Gastroesophageal sphincter (tissue), 4 donors: ENCODE data around the gene TMEM131. TPM values are rescaled to one million over a fixed set of nuclear protein-coding genes. Genes with fewer than 3 reads are reported as not detected.

Source experiments
- ATAC-seq: fragments of 150-250 bp; one replicate; pipeline ENCODE4 v1.9.1; 2016; ENCODE audit warnings: mild to moderate bottlenecking, moderate library complexity
- H3K27ac ChIP-seq, 4 donors: fragments of 200-600 bp; sonication (generic) in 3 of 4; 1 replicate in 3 of 4; 2 replicates in 1 of 4; pipeline ENCODE4 v1.5.1; 2016 to 2019
- H3K27me3 ChIP-seq: fragments of 200-600 bp; sonication (generic); one replicate; pipeline ENCODE4 v1.5.1; 2019
- H3K36me3 ChIP-seq, 2 donors: fragments of 200-600 bp; sonication (generic); one replicate each; pipeline ENCODE4 v1.5.1; 2019; ENCODE audit warnings: control low read depth in 1 of 2
- H3K4me1 ChIP-seq, 3 donors: fragments of 200-600 bp; sonication (generic); 1 replicate in 2 of 3; 2 replicates in 1 of 3; pipeline ENCODE4 v1.5.1; 2016 to 2019; ENCODE audit warnings: control low read depth in 2 of 3
- H3K4me3 ChIP-seq, 2 donors: fragments of 200-600 bp; sonication (generic); one replicate each; pipeline ENCODE4 v1.5.1; 2019; ENCODE audit warnings: mild to moderate bottlenecking in 1 of 2, moderate library complexity in 1 of 2
- H3K9me3 ChIP-seq, 3 donors: fragments of 200-600 bp; sonication (generic); one replicate each; pipeline ENCODE4 v1.5.1; 2017 to 2019; ENCODE audit warnings: control low read depth in 2 of 3
- EP300 ChIP-seq: sonication (generic); formaldehyde crosslinking; IDR thresholded peaks from one replicate; pipeline ENCODE4 v1.6.1; 2017; ENCODE audit warnings: antibody characterized with exemption, mild to moderate bottlenecking
- POLR2A ChIP-seq, 2 donors: fragments of 450-650 bp; IDR thresholded peaks; one replicate each; pipeline ENCODE4 v1.6.1; 2017; ENCODE audit warnings: antibody characterized with exemption in 2 of 2, mild to moderate bottlenecking in 2 of 2, moderate library complexity in 1 of 2
- POLR2AphosphoS5 ChIP-seq: sonication (generic); formaldehyde crosslinking; IDR thresholded peaks from one replicate; pipeline ENCODE4 v1.6.1; 2017; ENCODE audit warnings: antibody characterized with exemption
- WGBS, 2 donors: methylation state at CpG; one replicate each; pipeline ENCODE4 v1.1.5; 2018; ENCODE audit warnings: low coverage in 1 of 2; 5-methylcytosine and 5-hydroxymethylcytosine counted together
- total RNA-seq, 4 donors: library from RNA; depleted of rRNA; stranded (reverse); fragments of >200 nt; gene quantifications; one replicate each; pipeline ENCODE4 v1.1.0, GENCODE V29; 2016
- TF ChIP-seq, protein P1 (sequence below), 4 experiments: fragments of 200-600 bp in 2 of 4; fragments of 450-650 bp in 2 of 4; sonication (generic) in 1 of 4; IDR thresholded peaks; one replicate each; pipeline ENCODE4 v1.5.1; 2017 to 2019; ENCODE audit warnings: antibody characterized with exemption in 4 of 4, mild to moderate bottlenecking in 2 of 4, moderate library complexity in 2 of 4

Gene TMEM131
- total RNA-seq, 4 donors from 2014 or later = 32.0 to 46.4 (median 33.9) TPM

DNA sequence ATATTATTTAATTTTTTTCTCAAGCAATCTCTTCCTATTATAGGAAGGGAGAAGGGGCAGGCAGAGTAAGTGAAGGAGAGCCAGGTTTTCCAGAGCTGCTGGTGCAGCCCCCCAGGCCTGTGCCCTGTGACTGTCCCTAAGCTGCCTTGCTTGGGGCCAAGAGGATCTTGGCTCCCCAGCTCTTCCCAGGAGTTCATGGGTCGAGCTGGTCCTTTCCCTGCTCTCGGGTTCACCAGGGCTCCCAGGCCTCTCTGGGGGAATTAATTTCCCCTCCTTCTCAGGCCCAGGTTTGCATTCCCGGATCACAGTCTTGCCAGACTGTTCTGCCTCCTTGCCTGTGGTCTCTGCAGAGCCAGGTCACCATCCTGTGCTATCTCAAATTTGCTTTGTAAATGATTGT, 12.7 kb upstream of the TMEM131 start:
- Histone ChIP-seq H3K4me1 (peaks cover 0 to 4% (median 0%) of the 10 kb centered on the region in 3 donors), H3K27ac (no peak overlapping the region), H3K36me3 (no peaks in the 10 kb centered on the region), H3K27me3 (no peaks in the 10 kb centered on the region), H3K4me3 (no peak overlapping the region), H3K9me3 (no peaks in the 10 kb centered on the region)
- TF ChIP-seq EP300 = no peak
- TF ChIP-seq, protein P1, sequence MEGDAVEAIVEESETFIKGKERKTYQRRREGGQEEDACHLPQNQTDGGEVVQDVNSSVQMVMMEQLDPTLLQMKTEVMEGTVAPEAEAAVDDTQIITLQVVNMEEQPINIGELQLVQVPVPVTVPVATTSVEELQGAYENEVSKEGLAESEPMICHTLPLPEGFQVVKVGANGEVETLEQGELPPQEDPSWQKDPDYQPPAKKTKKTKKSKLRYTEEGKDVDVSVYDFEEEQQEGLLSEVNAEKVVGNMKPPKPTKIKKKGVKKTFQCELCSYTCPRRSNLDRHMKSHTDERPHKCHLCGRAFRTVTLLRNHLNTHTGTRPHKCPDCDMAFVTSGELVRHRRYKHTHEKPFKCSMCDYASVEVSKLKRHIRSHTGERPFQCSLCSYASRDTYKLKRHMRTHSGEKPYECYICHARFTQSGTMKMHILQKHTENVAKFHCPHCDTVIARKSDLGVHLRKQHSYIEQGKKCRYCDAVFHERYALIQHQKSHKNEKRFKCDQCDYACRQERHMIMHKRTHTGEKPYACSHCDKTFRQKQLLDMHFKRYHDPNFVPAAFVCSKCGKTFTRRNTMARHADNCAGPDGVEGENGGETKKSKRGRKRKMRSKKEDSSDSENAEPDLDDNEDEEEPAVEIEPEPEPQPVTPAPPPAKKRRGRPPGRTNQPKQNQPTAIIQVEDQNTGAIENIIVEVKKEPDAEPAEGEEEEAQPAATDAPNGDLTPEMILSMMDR (IDR thresholded peaks at IDR 0.05) = no peak
- TF ChIP-seq POLR2AphosphoS5 = no peak
- TF ChIP-seq POLR2A (IDR thresholded peaks at IDR 0.05) = no peak
- ATAC-seq = no peak
- WGBS, 2 donors = 78% methylated on average over 3 of the region's 3 CpGs; no CpG with 5 or more reads in 1 of the 2 donors

DNA sequence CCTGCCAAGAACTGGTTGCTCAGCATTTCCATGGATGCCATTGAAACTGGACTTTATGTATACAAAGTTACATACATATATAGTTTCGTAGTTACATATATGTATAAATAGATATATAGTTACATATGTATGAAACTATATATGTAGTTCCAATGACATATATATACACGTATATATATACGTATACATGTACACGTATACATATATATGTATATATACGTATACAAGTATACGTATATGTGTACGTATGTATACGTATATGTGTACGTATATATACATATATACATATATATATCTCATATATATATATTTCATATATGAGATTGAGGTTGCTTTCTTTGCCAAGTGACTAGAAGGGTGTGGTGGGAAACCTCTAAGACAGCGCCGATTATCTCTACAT, 10.6 kb upstream of the TMEM131 start:
- H3K4me3 ChIP-seq = no peak overlapping the region
- no peak overlapping the region for H3K27ac ChIP-seq
- ATAC-seq = no peak
- peaks cover 0 to 10% (median 0%) of the 10 kb centered on the region in 3 donors for H3K4me1 ChIP-seq
- H3K9me3 ChIP-seq = no peaks in the 10 kb centered on the region
- TF ChIP-seq, protein P1 (IDR thresholded peaks at IDR 0.05) = no peak
- no peak for TF ChIP-seq POLR2AphosphoS5
- TF ChIP-seq POLR2A (IDR thresholded peaks at IDR 0.05) = no peak
- TF ChIP-seq EP300 = no peak
- H3K27me3 ChIP-seq = no peaks in the 10 kb centered on the region
- no peaks in the 10 kb centered on the region for H3K36me3 ChIP-seq
- 88 to 96% methylated on average over 11 of the region's 11 CpGs for WGBS, 2 donors

DNA sequence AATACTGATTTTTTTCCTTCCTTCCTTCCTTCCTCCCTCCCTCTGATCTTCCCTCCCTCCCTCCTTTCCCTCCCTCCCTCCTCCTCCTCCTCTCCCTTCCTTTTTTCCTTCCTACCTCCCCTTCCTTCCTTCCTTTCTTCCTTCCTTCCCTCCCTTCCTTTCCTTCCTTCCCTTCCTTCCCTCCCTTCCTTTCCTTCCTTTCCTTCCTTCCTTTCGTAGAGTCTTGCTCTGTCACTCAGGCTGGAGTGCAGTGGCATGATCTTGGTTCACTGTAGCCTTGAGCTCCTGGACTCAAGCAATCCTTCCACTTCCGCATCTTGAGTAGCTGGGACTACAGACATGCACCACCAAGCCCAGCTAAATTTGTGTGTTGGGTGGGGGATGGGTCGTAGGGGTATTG, 8.9 kb upstream of the TMEM131 start:
- Histone ChIP-seq H3K36me3 (no peaks in the 10 kb centered on the region), H3K27ac (no peak overlapping the region), H3K4me1 (peaks cover 0 to 6% (median 0%) of the 10 kb centered on the region in 3 donors), H3K27me3 (no peaks in the 10 kb centered on the region), H3K9me3 (no peaks in the 10 kb centered on the region), H3K4me3 (no peak overlapping the region)
- no peak for ATAC-seq
- WGBS, 2 donors = 97 to 100% methylated on average over 1 to 3 of the region's 3 CpGs
- no peak for TF ChIP-seq EP300

DNA sequence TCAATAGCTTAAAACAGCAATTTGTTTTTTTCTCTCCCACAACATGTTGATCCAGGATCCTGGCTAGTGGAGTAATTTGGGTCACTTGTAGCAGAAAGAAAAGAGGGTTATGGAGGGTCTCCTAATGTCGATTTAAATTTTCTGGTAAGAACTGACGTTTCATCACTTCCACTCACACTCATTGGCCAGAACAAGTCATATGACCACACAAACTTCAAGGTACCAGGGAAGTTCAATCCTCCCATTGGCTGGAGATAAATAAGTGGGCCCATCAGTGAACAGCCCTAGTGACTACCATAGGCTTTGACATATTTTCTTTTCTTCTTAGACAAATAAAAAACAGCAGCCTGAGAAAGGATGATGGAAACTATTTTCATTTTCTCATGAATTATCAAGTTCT, 8.3 kb upstream of the TMEM131 start:
- WGBS, 2 donors = 91 to 93% methylated on average over 2 of the region's 2 CpGs
- no peak overlapping the region for H3K27ac ChIP-seq
- no peak for TF ChIP-seq POLR2A (IDR thresholded peaks at IDR 0.05)
- no peaks in the 10 kb centered on the region for H3K9me3 ChIP-seq
- no peaks in the 10 kb centered on the region for H3K36me3 ChIP-seq
- no peak for ATAC-seq
- H3K4me1 ChIP-seq = peaks cover 0 to 6% (median 0%) of the 10 kb centered on the region in 3 donors
- H3K4me3 ChIP-seq = no peak overlapping the region
- H3K27me3 ChIP-seq = no peaks in the 10 kb centered on the region

DNA sequence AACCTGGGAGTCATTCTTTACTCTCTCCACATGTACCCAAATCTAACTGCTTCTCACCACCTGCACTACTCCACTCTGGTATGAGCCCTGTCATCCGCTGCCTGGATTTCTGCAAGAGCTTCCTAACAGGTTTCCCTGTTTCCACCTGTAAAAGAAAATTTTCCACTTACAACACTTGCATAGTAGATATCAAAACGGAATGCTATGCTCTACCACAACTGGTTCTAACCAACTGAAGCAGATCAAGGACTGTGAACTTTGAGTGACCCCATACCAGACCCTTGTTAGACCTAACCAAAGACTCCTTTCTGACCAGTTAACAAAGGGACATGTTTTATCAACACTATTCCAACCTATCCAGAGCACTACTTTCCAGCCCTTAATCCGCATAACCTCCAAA, 3.8 kb upstream of the TMEM131 start:
- Histone ChIP-seq H3K36me3 (no peaks in the 10 kb centered on the region), H3K27ac (no peak overlapping the region), H3K4me1 (peaks cover 0 to 16% (median 0%) of the 10 kb centered on the region in 3 donors), H3K9me3 (no peaks in the 10 kb centered on the region), H3K4me3 (no peak overlapping the region), H3K27me3 (no peaks in the 10 kb centered on the region)
- no peak for ATAC-seq
- TF ChIP-seq EP300 = no peak
- TF ChIP-seq POLR2AphosphoS5 = no peak
- TF ChIP-seq, protein P1 (IDR thresholded peaks at IDR 0.05) = no peak
- no peak for TF ChIP-seq POLR2A (IDR thresholded peaks at IDR 0.05)
- WGBS, 2 donors = 76 to 82% methylated on average over 2 to 3 of the region's 3 CpGs

DNA sequence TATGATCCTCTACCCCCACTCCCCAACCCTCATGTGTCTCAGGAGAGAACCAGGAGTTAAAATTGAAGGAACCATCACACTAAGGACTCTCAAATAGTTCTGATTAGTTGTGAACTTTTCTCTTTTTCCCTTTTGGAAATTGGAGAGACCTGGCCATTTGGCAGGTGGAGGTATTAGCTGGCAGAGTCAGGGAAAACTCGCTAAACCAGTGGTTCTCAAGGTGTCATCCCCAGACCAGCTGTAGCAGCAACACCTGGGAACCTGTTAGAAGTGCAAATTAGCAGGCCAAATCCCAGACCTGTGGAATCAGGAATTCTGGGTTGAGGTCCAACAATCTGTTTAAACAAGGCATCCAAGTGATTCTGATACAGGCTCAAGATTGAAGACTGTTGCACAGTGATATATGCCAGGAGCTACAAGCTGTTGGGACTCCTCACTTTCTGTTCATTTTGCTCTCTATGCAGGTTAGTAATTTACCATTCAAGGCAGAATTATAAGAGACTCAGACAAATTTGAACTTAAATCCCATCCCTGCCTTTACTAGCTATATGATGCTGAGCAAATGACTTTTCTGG, 2.8 kb upstream of the TMEM131 start:
- WGBS, 2 donors = 57 to 70% methylated on average over 1 of the region's 1 CpG
- Histone ChIP-seq H3K27ac (no peak overlapping the region), H3K36me3 (no peaks in the 10 kb centered on the region), H3K9me3 (no peaks in the 10 kb centered on the region), H3K4me3 (no peak overlapping the region), H3K4me1 (peaks cover 3 to 26% (median 4%) of the 10 kb centered on the region in 3 donors), H3K27me3 (no peaks in the 10 kb centered on the region)
- no peak for TF ChIP-seq EP300
- no peak for TF ChIP-seq POLR2A (IDR thresholded peaks at IDR 0.05)
- no peak for TF ChIP-seq POLR2AphosphoS5
- TF ChIP-seq, protein P1 (IDR thresholded peaks at IDR 0.05) = no peak
- ATAC-seq = no peak
